HG03196 (cell line): ENCODE measurements around the gene ARHGAP5.
A peak's percentile ranks its signal among the peaks of the same experiment; 100 is the strongest.

Source experiments
- ATAC-seq: cut with Tn5 transposase; IDR thresholded peaks from one replicate; pipeline ENCODE4 v1.9.1; 2021; ENCODE audit not compliant: unreplicated experiment

The ARHGAP5 gene

DNA sequence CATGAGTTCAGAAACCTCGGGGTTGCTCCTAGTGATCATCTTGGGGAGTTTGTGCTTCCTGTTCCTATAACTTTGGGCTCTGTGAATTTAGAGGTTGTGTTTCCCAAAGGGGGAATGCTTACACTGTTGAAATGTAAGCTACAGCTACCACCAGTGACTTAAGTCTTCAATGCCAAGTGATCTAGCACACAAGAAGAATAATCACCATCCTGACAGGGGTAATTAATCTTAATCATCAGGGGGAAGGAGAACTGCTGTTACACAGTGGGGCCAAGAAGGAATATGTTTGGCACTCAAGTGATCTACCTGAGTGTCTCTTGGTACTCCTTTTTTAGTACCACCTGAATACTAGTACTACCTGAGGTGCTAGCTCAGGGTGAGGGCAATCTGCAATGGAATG, 89.8 kb downstream of the ARHGAP5 start:
- ATAC-seq = no peak

DNA sequence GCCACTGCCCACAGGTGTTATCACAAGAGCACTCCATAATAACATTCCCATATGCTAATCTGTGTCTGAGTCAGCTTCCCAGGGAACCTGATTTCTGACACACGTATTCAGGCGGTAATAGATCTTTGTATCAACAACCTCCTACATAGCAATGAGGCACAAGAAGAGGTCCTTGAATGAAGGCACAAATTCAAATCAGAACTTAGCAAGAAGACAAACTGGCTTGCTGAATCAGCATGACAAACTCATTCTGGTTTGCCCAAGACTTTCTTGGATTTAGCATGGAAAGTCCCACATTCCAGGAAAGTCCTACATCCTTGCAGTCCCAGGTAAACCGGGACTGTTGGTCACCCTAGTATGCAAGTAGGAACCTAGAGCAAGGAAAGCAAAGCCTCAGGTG, 90.8 kb downstream of the ARHGAP5 start:
- ATAC-seq = no peak

GRCh38 chr14:32169191-32169590, 92.1 kb downstream of the ARHGAP5 start:
- ATAC-seq = no peak

GRCh38 chr14:32171469-32171868, 94.4 kb downstream of the ARHGAP5 start:
- ATAC-seq = no peak

- ATAC-seq = no peak
Observed at GRCh38 chr14:32183151-32184058, 106.3 kb downstream of the ARHGAP5 start.

DNA sequence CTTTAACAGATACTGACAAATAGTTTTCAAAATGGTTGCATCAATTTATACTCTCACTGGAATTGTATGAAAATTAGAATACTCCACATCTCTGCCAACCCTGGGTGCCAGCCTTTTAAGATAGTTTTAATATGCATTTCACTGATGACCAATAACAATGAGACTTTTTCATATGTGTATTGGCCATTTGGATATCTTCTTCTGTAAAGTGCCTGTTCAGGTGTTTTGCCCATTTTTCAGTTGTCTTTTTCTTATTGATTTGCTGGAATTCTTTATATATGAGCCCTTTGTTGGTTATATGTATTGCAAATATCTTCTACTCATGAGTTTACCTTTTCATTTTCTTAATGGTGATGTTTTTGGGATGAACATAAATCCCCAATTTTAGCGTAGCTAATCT, 108.0 kb downstream of the ARHGAP5 start:
- no peak for ATAC-seq

- ATAC-seq = no peak
Observed at GRCh38 chr14:32186248-32186647, 109.1 kb downstream of the ARHGAP5 start.

GRCh38 chr14:32189811-32190210, 112.7 kb downstream of the ARHGAP5 start:
- no peak for ATAC-seq

DNA sequence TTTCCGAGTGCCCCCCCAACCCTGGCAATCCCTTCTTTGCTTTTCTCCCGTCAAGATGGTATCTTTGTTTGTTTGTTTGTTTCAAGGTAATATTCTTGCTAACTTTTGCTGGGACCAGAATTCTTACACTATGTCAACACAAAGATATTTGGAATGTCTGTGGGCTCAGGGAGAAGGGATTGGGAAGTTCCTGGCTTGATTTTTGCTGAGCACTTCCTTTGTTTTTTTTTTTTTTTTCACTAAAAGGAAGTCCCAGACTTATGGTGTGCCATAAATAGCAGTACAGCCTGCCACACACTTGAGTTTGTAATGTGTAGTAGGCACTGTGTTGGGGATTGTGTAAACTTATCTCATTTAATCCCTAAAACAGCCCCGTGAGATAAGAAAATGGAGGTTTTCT, 113.6 kb downstream of the ARHGAP5 start:
- ATAC-seq = no peak

- no peak for ATAC-seq
Observed at GRCh38 chr14:32192712-32193373, 115.7 kb downstream of the ARHGAP5 start.

DNA sequence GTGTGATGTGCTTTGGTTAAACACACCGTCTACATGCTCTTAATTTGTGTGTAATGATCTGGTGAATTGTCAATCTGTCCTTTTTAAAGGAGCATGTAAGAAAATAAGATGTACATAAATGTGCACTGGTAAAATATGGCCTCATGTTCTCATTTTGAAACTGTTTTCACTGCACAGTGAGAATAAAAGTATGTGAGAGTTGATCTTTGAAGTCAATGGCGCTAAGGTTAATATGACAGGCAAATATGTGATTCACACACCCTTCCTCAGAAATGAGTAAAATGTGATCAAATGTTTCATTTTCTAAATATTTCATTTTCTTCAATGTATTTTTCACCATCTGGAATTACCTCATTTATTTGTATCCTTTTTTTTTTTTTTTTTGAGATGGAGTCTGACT, 116.4 kb downstream of the ARHGAP5 start:
- ATAC-seq = no peak

- ATAC-seq = no peak
Observed at GRCh38 chr14:32195636-32196035, 118.5 kb downstream of the ARHGAP5 start.

GRCh38 chr14:32197919-32198318, 120.8 kb downstream of the ARHGAP5 start:
- ATAC-seq = peak; percentile 40

GRCh38 chr14:32200368-32201192, 123.5 kb downstream of the ARHGAP5 start:
- ATAC-seq = no peak

DNA sequence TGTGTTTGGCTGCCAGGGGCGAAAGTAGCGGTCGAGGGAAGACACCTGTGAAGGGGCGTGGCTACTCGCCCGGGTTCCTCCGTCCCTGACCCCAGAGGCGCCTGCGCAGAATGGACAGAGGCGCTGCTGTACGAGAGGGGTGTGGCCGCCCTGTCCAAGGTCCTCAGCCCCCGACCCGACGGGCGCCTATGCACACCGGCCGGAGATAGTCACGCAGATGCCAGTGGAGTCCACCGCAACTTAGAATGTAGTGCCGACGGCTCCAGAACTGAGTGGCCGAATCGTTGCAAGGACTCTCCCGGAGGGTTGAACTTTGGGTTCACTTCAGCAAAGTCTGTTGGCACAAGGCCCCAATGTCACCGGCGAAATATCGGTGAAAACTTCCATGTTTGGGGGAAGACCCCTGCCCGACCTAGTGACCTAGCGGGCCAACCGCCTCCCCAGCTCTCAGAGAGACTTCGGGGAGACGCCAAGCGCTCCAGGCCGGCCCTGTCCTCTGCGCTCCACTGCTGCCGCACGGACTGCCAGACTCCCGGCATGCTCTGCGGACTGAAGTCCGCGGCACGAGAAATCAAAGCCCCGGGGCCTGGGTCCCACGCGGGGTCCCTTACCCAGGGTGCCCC, 124.2 kb downstream of the ARHGAP5 start:
- peak; percentile 59 for ATAC-seq

DNA sequence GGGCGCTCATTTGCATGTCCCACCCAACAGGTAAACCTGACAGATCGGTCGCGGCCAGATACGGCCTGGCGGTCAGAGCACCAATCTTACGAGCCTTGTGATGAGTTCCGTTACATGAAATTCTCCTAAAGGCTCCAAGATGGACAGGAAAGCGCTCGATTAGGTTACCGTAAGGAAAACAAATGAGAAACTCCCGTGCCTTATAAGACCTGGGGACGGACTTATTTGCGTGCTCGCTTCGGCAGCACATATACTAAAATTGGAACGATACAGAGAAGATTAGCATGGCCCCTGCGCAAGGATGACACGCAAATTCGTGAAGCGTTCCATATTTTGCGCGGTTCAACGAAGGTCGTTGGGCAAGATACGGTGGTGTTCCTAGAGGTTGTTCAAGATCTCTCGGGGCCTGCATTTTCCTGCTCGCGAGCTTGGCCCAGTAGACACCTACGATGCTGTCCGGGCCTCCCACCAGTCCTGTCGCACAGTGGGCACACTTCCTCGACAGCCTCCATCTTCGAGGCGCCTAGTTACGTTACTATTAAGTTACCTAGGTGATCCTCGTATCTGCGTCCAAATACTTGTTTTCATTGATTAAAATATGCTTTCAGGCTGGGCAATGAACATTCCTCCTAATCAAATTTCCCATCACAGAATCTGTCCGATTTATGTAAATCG, 124.8 kb downstream of the ARHGAP5 start, which contains the start of gene RNU6-7:
TSS of gene RNU6-7 (plus strand) at position 230 of the 675 bp plus-strand sequence.
- no peak for ATAC-seq

DNA sequence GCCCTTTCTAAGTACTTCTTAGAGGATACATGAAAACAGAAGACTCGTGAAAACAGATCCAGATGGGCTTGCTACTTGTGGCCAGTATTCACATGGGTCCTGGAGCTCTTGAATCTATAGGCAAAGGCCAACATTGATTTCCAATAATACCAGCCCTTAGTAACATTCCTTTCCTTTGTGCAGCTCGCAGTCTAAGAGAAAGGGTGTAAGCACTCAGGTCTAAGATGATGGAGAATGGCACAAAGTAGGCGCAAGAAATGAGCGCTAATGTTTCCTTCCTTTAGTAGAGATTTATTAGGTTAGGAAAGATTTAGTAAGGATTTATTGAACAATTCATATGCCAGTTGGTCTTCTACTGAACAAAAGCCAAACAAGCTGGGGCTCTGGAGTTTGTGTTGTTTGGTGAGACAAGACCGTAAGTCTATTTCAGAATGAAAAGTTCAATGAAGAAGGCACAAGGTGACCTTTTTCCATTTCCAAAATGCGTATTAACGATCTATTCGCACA, 125.4 kb downstream of the ARHGAP5 start:
- ATAC-seq = no peak

DNA sequence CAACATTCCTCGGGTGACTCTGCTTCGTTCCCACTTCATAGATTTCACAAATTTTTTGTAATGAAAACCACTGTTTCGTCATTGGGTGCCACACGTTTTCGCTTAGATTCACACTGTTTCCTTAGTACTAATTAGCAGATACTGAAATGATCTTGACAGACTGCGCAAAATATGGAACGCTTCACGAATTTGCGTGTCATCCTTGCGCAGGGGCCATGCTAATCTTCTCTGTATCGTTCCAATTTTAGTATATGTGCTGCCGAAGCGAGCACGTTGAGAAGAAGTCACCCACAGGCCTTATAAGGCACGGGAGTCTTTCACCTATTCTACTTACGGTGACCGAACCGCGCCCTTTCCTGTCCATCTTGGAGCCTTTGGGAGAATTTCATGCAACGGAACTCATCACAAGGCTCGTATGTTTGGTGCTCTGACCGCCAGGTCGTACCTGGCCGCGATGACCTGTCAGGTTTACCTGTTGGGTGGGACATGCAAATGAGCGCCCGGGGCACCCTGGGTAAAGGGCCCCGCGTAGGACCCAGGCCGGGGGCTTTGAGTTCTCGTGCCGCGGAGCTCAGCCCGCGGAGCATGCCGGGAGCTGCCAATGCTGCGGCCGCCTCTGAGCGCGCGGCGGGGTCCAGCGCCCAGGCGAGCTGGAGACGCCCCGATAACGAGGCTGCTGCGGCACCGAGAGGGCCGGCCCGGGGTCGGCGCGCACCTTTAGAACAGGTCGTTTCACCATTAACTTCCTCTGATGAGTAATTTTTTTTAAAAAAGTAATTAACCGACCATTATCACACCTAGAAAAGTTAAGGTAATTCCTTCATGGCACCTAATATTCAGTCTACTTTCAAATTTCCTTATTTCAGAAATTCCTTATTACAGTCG, 126.1 kb downstream of the ARHGAP5 start, which contains the start of gene RNU6-8:
TSS of gene RNU6-8 (minus strand) at position 272 of the 885 bp plus-strand sequence.
- peak; percentile 50 for ATAC-seq

- no peak for ATAC-seq
Observed at GRCh38 chr14:32203928-32204357, 126.8 kb downstream of the ARHGAP5 start.
